ENCODE results near the gene REM2. TPM values are rescaled to one million over a fixed set of nuclear protein-coding genes. Genes with fewer than 3 reads are reported as not detected.

REM2 gene
- total RNA-seq, 3 donors from 2014 or later (not counting 1 experiment from before 2014, with no cell fraction given), result 4.0 to 8.1 (median 7.9) TPM

DNA sequence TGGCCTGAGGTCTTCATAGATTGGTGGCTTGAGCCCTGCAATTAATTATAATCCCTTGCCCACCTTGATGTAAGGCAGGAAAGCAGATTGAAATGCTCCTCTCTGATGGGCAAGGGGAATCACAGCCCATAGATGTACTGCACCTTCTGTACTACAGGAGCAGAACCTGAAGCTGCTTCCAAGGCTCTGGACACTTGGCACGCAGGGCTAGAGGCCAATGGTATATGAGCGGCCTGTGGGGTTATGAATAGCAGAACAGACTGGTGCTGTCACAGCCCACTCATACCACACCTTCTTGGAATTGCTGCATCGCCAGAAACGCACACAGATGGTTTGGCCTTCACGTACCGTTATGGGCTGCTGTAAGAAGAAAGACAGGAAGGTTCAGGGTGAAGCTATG lies 37.7 kb downstream of the REM2 start:
- Histone ChIP-seq H3K4me3 (ENCODE audit: low read length) (no peak overlapping the region), H3K36me3 (ENCODE audit: control insufficient read depth, insufficient read depth, low read length) (peaks cover 24% of the 10 kb centered on the region), H3K27ac (ENCODE audit: low read length) (no peak overlapping the region), H3K9me3 (ENCODE audit: control insufficient read depth, insufficient read depth, low read length) (no peaks in the 10 kb centered on the region), H3K27me3 (ENCODE audit: control insufficient read depth, insufficient read depth, low read length) (no peaks in the 10 kb centered on the region), H3K4me1 (ENCODE audit: control insufficient read depth, insufficient read depth, low read length) (peaks cover 21% of the 10 kb centered on the region)
- no peaks in the 10 kb centered on the region for H3K9me3 Mint-ChIP-seq
- peak overlapping the region; percentile 100 for H3K27ac Mint-ChIP-seq
- intact Hi-C loops (cut with micrococcal nuclease), result loop anchor here (10.0 kb wide), 1 partner anchor 1214 kb away; the partner anchor contains the start of genes FITM1 and PSME1
- ATAC-seq, result no peak
- no peak overlapping the region for H3K4me3 Mint-ChIP-seq
- no peaks in the 10 kb centered on the region for H3K36me3 Mint-ChIP-seq
- TF ChIP-seq, protein P1, sequence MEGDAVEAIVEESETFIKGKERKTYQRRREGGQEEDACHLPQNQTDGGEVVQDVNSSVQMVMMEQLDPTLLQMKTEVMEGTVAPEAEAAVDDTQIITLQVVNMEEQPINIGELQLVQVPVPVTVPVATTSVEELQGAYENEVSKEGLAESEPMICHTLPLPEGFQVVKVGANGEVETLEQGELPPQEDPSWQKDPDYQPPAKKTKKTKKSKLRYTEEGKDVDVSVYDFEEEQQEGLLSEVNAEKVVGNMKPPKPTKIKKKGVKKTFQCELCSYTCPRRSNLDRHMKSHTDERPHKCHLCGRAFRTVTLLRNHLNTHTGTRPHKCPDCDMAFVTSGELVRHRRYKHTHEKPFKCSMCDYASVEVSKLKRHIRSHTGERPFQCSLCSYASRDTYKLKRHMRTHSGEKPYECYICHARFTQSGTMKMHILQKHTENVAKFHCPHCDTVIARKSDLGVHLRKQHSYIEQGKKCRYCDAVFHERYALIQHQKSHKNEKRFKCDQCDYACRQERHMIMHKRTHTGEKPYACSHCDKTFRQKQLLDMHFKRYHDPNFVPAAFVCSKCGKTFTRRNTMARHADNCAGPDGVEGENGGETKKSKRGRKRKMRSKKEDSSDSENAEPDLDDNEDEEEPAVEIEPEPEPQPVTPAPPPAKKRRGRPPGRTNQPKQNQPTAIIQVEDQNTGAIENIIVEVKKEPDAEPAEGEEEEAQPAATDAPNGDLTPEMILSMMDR (IDR thresholded peaks at IDR 0.05), result no peak
- peaks cover 25 to 30% of the 10 kb centered on the region in 2 donors for H3K4me1 Mint-ChIP-seq
- 92% methylated on average over 6 of the region's 6 CpGs for WGBS (ENCODE audit: insufficient coverage)
- no peak for DNase-seq
- H3K27me3 Mint-ChIP-seq (ENCODE audit: low read depth in 2 of 2), result peaks cover 0 to 3% of the 10 kb centered on the region in 2 donors

DNA sequence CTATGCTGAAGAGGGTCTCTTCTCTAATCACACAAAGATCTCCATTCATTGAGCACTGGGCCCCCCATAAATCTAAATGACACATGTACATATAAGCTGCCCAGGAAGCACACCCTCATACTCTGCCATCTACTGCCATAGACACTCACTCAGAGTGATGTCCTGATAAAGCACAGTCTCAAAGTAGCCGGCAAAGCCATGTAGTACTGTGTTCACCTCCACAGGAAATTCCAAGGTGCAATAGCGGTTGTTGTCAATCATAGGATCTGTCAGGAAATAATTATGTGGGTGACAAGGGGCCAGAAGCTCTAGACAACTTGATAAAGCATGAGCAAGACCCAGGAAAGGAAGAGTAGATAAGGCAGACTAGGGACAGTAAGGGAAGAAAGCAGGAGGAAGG lies 39.3 kb downstream of the REM2 start:
- Mint-ChIP-seq H3K4me3 (no peak overlapping the region), H3K36me3 (no peaks in the 10 kb centered on the region), H3K27me3 (ENCODE audit: low read depth in 2 of 2) (peaks cover 0 to 3% of the 10 kb centered on the region in 2 donors), H3K4me1 (peaks cover 22 to 26% of the 10 kb centered on the region in 2 donors), H3K27ac (no peak overlapping the region), H3K9me3 (no peaks in the 10 kb centered on the region)
- DNase-seq (no peak), ATAC-seq (no peak)
- intact Hi-C loops (cut with micrococcal nuclease), result loop anchor here (10.0 kb wide), 1 partner anchor 1213 kb away; the partner anchor contains the start of genes FITM1 and PSME1
- TF ChIP-seq, protein P1 (IDR thresholded peaks at IDR 0.05), result no peak
- H3K4me3 ChIP-seq (ENCODE audit: low read length), result no peak overlapping the region
- peaks cover 28% of the 10 kb centered on the region for H3K36me3 ChIP-seq (ENCODE audit: control insufficient read depth, insufficient read depth, low read length)
- WGBS (ENCODE audit: insufficient coverage), result 100% methylated on average over 2 of the region's 2 CpGs
- H3K27me3 ChIP-seq (ENCODE audit: control insufficient read depth, insufficient read depth, low read length), result no peaks in the 10 kb centered on the region
- no peak overlapping the region for H3K27ac ChIP-seq (ENCODE audit: low read length)
- no peaks in the 10 kb centered on the region for H3K9me3 ChIP-seq (ENCODE audit: control insufficient read depth, insufficient read depth, low read length)
- H3K4me1 ChIP-seq (ENCODE audit: control insufficient read depth, insufficient read depth, low read length), result peaks cover 17% of the 10 kb centered on the region

DNA sequence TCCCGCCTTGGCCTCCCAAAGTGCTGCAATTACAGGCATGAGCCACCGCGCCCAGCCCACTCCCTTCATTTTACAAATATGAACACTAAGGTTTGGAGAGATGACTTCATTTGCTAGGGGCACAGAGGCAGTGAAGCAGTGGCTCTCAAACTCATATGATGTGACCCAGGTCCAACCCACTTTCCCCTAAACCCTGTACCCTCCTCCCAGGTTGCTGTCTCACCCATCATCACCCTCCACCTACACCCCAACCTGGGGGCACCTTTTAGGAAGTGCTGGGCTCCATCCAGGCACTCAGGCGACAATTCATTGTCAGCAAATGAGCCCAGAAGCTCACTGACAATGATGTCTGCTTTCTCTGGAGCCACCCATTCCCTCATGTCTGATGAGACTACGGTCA lies 40.7 kb downstream of the REM2 start:
- H3K9me3 ChIP-seq (ENCODE audit: control insufficient read depth, insufficient read depth, low read length), result no peaks in the 10 kb centered on the region
- TF ChIP-seq, protein P1 (IDR thresholded peaks at IDR 0.05), result no peak
- peaks cover 0 to 3% of the 10 kb centered on the region in 2 donors for H3K27me3 Mint-ChIP-seq (ENCODE audit: low read depth in 2 of 2)
- peaks cover 12% of the 10 kb centered on the region for H3K4me1 ChIP-seq (ENCODE audit: control insufficient read depth, insufficient read depth, low read length)
- no peak overlapping the region for H3K4me3 Mint-ChIP-seq
- ATAC-seq (no peak), DNase-seq (no peak)
- H3K9me3 Mint-ChIP-seq, result no peaks in the 10 kb centered on the region
- H3K36me3 ChIP-seq (ENCODE audit: control insufficient read depth, insufficient read depth, low read length), result peaks cover 28% of the 10 kb centered on the region
- H3K4me3 ChIP-seq (ENCODE audit: low read length), result no peak overlapping the region
- intact Hi-C loops (cut with micrococcal nuclease), result loop anchor here (10.0 kb wide), 1 partner anchor 1211 kb away; the partner anchor contains the start of genes FITM1 and PSME1
- peaks cover 11 to 13% of the 10 kb centered on the region in 2 donors for H3K4me1 Mint-ChIP-seq
- 96% methylated on average over 4 of the region's 5 CpGs for WGBS (ENCODE audit: insufficient coverage)
- no peak overlapping the region for H3K27ac ChIP-seq (ENCODE audit: low read length)
- no peaks in the 10 kb centered on the region for H3K27me3 ChIP-seq (ENCODE audit: control insufficient read depth, insufficient read depth, low read length)
- H3K27ac Mint-ChIP-seq, result no peak overlapping the region
- H3K36me3 Mint-ChIP-seq, result no peaks in the 10 kb centered on the region

DNA sequence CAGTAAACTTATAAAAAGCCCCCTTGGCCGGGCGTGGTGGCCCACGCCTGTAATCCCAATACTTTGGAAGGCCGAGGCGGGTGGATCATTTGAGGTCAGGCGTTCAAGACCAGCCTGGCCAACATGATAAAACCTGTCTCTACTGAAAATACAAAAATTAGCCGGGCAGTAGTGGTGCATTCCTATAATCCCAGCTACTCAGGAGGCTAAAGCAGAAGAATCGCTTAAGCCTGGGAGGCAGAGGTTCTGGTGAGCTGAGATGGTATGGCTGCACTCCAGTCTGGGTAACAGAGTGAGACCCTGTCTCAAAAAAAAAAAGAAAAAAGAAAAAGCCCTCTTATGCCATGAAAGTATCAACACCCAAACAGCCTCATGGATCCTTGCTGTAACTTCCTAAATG lies 42.5 kb downstream of the REM2 start:
- H3K27ac Mint-ChIP-seq, result no peak overlapping the region
- TF ChIP-seq, protein P1 (IDR thresholded peaks at IDR 0.05), result no peak
- peaks cover 28% of the 10 kb centered on the region for H3K36me3 ChIP-seq (ENCODE audit: control insufficient read depth, insufficient read depth, low read length)

More for the DNA sequence above, 42.5 kb downstream of the REM2 start:
- DNase-seq (no peak), ATAC-seq (no peak)
- intact Hi-C loops (cut with micrococcal nuclease), result loop anchor here (10.0 kb wide), 1 partner anchor 1209 kb away; the partner anchor contains the start of genes FITM1 and PSME1
- H3K27me3 Mint-ChIP-seq (ENCODE audit: low read depth in 2 of 2), result no peaks in the 10 kb centered on the region
- Histone ChIP-seq H3K27me3 (ENCODE audit: control insufficient read depth, insufficient read depth, low read length) (no peaks in the 10 kb centered on the region), H3K9me3 (ENCODE audit: control insufficient read depth, insufficient read depth, low read length) (no peaks in the 10 kb centered on the region), H3K4me3 (ENCODE audit: low read length) (no peak overlapping the region), H3K4me1 (ENCODE audit: control insufficient read depth, insufficient read depth, low read length) (peaks cover 14% of the 10 kb centered on the region), H3K27ac (ENCODE audit: low read length) (no peak overlapping the region)
- H3K9me3 Mint-ChIP-seq, result no peaks in the 10 kb centered on the region
- WGBS (ENCODE audit: insufficient coverage), result 99% methylated on average over 7 of the region's 8 CpGs
- no peaks in the 10 kb centered on the region for H3K36me3 Mint-ChIP-seq
- H3K4me3 Mint-ChIP-seq, result no peak overlapping the region
- no peaks in the 10 kb centered on the region for H3K4me1 Mint-ChIP-seq
